HAP-1 (cell line): Measurements from ENCODE around the gene VRK1.

ENCODE experiments used
- DNase-seq, 2 experiments: peaks; one replicate each; pipeline ENCODE4 v3.0.0-alpha.2; 2016 to 2020; ENCODE audit warnings: low spot score in 2 of 2
- H3K27me3 ChIP-seq: fragments of 250-450 bp; sonication (Bioruptor Pico); 2 replicates; pipeline ENCODE4 v1.5.1; 2020; ENCODE audit warnings: low read depth, mild to moderate bottlenecking, moderate library complexity
- H3K36me3 ChIP-seq: fragments of 250-450 bp; sonication (Bioruptor Pico); replicated peaks from 2 replicates; pipeline ENCODE4 v1.5.1; 2020; ENCODE audit warnings: mild to moderate bottlenecking
- H3K4me1 ChIP-seq: fragments of 250-450 bp; sonication (Bioruptor Pico); 2 replicates; pipeline ENCODE4 v1.5.1; 2020; ENCODE audit warnings: mild to moderate bottlenecking
- H3K4me3 ChIP-seq: fragments of 250-450 bp; sonication (Bioruptor Pico); 2 replicates; pipeline ENCODE4 v1.5.1; 2020; ENCODE audit warnings: mild to moderate bottlenecking, moderate library complexity
- H3K9me3 ChIP-seq: fragments of 250-450 bp; sonication (Bioruptor Pico); 2 replicates; pipeline ENCODE4 v1.5.1; 2020; ENCODE audit warnings: mild to moderate bottlenecking, moderate library complexity
- in situ Hi-C: fragments of 300-500 bp; cut with MboI; formaldehyde crosslinking; loops from 3 replicates; pipeline ENCODE4 v1.14.3; 2020; ENCODE audit warnings: low sequenced_read_pairs, inconsistent platforms, mixed read lengths

The VRK1 gene

DNA sequence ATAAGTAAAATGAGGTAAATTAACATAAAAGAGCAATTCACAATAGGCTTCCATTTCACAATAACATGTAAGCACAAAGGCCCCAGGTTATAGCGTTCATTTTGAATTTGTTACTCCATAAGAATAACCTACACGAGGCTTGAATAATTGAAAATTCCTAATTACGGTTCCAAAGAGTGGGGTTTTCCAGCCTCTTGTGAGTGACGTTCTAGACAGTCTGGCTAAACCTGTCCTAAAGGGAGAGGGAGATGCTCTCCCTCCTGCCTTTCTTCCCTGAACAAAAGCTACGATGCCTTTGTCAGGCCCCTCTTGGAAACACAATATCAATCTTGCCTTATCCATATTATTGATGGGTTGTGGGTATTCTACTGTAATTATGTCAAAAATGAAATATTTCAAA lies 24.3 kb upstream of the VRK1 start:
- no peaks in the 10 kb centered on the region for H3K9me3 ChIP-seq
- DNase-seq = peak; percentile 33 to 62
- in situ Hi-C loops = no loop called here
- peaks cover 13% of the 10 kb centered on the region for H3K4me1 ChIP-seq
- no peaks in the 10 kb centered on the region for H3K36me3 ChIP-seq
- no peak overlapping the region for H3K4me3 ChIP-seq
- peaks cover 4% of the 10 kb centered on the region; the same call in 1 of the 2 replicates for H3K27me3 ChIP-seq

- peaks cover 13% of the 10 kb centered on the region for H3K4me1 ChIP-seq
- H3K9me3 ChIP-seq = no peaks in the 10 kb centered on the region
- H3K4me3 ChIP-seq = no peak overlapping the region
- in situ Hi-C loops = no loop called here
- no peak for DNase-seq
- H3K27me3 ChIP-seq = no peaks in the 10 kb centered on the region
- H3K36me3 ChIP-seq = no peaks in the 10 kb centered on the region
These were observed 20.4 kb upstream of the VRK1 start for GRCh38 chr14:96776791-96777190.

- 0 out of 2 replicates have a peak, but pooled peaks cover 3% of the 10 kb centered on the region for H3K27me3 ChIP-seq
- no peaks in the 10 kb centered on the region for H3K4me1 ChIP-seq
- no peak for DNase-seq
- H3K9me3 ChIP-seq = no peaks in the 10 kb centered on the region
- H3K36me3 ChIP-seq = no peaks in the 10 kb centered on the region
- in situ Hi-C loops = no loop called here
- no peak overlapping the region for H3K4me3 ChIP-seq
These were observed 16.7 kb upstream of the VRK1 start for GRCh38 chr14:96780500-96780899.

DNA sequence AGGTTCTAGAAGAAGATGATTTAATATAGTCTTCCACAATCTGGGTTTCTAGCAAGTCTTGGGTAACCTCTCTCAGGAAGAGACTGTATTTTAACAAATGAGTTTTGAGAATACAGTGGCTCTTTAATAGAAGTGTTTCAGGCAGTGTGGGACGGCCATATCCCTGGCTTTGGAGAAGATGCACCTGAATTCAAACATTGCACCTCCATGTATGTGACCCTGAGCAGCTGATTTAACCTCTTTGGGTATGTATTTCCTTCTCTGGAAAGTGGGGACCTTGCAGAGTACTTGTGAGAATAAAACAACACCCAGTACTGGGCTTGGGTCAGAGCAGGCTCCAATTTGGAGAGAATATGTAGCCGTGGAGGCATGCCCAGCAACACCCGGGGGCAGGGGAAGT lies 15.8 kb upstream of the VRK1 start:
- DNase-seq = no peak
- no peaks in the 10 kb centered on the region for H3K4me1 ChIP-seq
- in situ Hi-C loops = no loop called here
- no peak overlapping the region for H3K4me3 ChIP-seq
- H3K36me3 ChIP-seq = no peaks in the 10 kb centered on the region
- H3K9me3 ChIP-seq = no peaks in the 10 kb centered on the region
- H3K27me3 ChIP-seq = 0 out of 2 replicates have a peak, but pooled peaks cover 3% of the 10 kb centered on the region

DNA sequence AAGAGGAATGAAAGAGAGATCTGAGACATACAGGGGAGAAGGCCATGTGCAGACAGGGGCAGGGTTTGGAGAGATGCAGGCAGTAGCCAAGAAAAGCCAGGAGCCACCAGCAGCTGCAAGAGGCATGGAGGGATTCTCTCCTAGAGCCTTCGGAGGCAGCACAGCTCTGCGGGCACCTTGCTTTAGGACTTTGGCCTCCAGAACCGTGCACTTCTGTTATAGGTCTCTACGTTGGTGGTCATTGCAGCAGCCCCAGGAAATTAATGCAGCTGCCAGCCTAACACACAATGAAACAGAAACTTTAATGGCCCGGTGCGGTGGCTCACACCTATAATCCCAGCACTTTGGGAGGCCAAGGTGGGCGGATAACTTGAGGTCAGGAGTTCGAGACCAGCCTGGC lies 14.7 kb upstream of the VRK1 start:
- Histone ChIP-seq H3K4me3 (no peak overlapping the region), H3K27me3 (0 out of 2 replicates have a peak, but pooled peaks cover 3% of the 10 kb centered on the region), H3K36me3 (no peaks in the 10 kb centered on the region), H3K4me1 (no peaks in the 10 kb centered on the region), H3K9me3 (no peaks in the 10 kb centered on the region)
- in situ Hi-C loops = no loop called here
- no peak for DNase-seq

- H3K36me3 ChIP-seq = no peaks in the 10 kb centered on the region
- H3K4me1 ChIP-seq = no peaks in the 10 kb centered on the region
- DNase-seq = no peak
- in situ Hi-C loops = no loop called here
- H3K27me3 ChIP-seq = 0 out of 2 replicates have a peak, but pooled peaks cover 3% of the 10 kb centered on the region
- H3K9me3 ChIP-seq = no peaks in the 10 kb centered on the region
- no peak overlapping the region for H3K4me3 ChIP-seq
These were observed 13.9 kb upstream of the VRK1 start for GRCh38 chr14:96783043-96783914.

DNA sequence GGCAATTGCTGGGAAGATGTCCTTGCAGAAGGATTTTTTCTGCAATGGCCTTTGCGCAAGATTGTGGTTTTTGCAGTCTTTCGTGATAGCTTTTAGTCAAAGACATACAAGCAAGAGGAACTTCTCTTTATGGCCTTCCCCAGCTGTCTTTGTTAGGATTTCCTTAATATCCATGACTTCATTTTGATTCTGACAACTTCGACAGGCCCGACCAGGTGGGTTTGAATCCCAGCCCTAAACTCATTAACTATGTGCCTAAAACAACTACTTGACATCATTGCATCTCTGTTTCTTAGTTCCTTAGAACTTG lies 13.3 kb upstream of the VRK1 start:
- no peaks in the 10 kb centered on the region for H3K36me3 ChIP-seq
- H3K4me3 ChIP-seq = no peak overlapping the region
- in situ Hi-C loops = no loop called here
- no peaks in the 10 kb centered on the region for H3K9me3 ChIP-seq
- no peak for DNase-seq
- 0 out of 2 replicates have a peak, but pooled peaks cover 3% of the 10 kb centered on the region for H3K27me3 ChIP-seq
- H3K4me1 ChIP-seq = no peaks in the 10 kb centered on the region

GRCh38 chr14:96790186-96790585 lies 7.0 kb upstream of the VRK1 start:
- peaks cover 2% of the 10 kb centered on the region; the same call in 1 of the 2 replicates for H3K27me3 ChIP-seq
- H3K4me1 ChIP-seq = no peaks in the 10 kb centered on the region
- no peak for DNase-seq
- H3K4me3 ChIP-seq = no peak overlapping the region
- no peaks in the 10 kb centered on the region for H3K9me3 ChIP-seq
- H3K36me3 ChIP-seq = no peaks in the 10 kb centered on the region
- in situ Hi-C loops = no loop called here

- no peak for DNase-seq
- H3K27me3 ChIP-seq = peaks cover 2% of the 10 kb centered on the region; the same call in 1 of the 2 replicates
- H3K36me3 ChIP-seq = no peaks in the 10 kb centered on the region
- H3K9me3 ChIP-seq = no peaks in the 10 kb centered on the region
- in situ Hi-C loops = no loop called here
- H3K4me3 ChIP-seq = no peak overlapping the region
- H3K4me1 ChIP-seq = no peaks in the 10 kb centered on the region
These were observed 6.5 kb upstream of the VRK1 start for GRCh38 chr14:96790706-96791105.

DNA sequence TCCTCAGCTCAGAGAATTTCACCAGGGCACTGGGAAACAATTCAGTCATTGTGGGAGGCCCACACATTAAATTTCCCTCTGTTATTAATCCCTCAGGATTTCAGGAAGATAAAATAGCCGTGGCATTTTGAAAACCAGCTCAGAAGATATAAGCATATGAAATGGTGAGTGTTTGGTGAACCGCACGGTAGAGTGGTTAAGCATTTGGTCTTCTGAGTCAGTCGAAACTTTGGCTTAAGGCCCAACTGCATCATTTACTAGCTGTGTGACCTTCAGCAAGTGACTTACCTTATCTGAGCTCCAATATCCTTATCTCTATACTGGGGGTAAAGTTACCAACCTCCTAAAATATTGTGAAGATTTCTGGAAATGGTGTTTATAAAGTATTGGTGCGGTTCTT lies 5.2 kb upstream of the VRK1 start:
- H3K4me1 ChIP-seq = 0 out of 2 replicates have a peak, but pooled peaks cover 2% of the 10 kb centered on the region
- no peak overlapping the region for H3K4me3 ChIP-seq
- H3K36me3 ChIP-seq = no peaks in the 10 kb centered on the region
- peaks cover 2% of the 10 kb centered on the region; the same call in 1 of the 2 replicates for H3K27me3 ChIP-seq
- in situ Hi-C loops = no loop called here
- DNase-seq = no peak
- H3K9me3 ChIP-seq = no peaks in the 10 kb centered on the region

- Histone ChIP-seq H3K27me3 (peaks cover 2% of the 10 kb centered on the region; the same call in 1 of the 2 replicates), H3K4me1 (0 out of 2 replicates have a peak, but pooled peaks cover 2% of the 10 kb centered on the region), H3K4me3 (no peak overlapping the region), H3K9me3 (no peaks in the 10 kb centered on the region), H3K36me3 (no peaks in the 10 kb centered on the region)
- in situ Hi-C loops = no loop called here
- DNase-seq = no peak
These were observed 4.6 kb upstream of the VRK1 start for GRCh38 chr14:96792591-96792990.

GRCh38 chr14:96793547-96793946 lies 3.6 kb upstream of the VRK1 start:
- Histone ChIP-seq H3K27me3 (peaks cover 2% of the 10 kb centered on the region; the same call in 1 of the 2 replicates), H3K9me3 (no peaks in the 10 kb centered on the region), H3K4me1 (peaks cover 3% of the 10 kb centered on the region), H3K4me3 (no peak overlapping the region), H3K36me3 (no peaks in the 10 kb centered on the region)
- DNase-seq = no peak
- in situ Hi-C loops = no loop called here

DNA sequence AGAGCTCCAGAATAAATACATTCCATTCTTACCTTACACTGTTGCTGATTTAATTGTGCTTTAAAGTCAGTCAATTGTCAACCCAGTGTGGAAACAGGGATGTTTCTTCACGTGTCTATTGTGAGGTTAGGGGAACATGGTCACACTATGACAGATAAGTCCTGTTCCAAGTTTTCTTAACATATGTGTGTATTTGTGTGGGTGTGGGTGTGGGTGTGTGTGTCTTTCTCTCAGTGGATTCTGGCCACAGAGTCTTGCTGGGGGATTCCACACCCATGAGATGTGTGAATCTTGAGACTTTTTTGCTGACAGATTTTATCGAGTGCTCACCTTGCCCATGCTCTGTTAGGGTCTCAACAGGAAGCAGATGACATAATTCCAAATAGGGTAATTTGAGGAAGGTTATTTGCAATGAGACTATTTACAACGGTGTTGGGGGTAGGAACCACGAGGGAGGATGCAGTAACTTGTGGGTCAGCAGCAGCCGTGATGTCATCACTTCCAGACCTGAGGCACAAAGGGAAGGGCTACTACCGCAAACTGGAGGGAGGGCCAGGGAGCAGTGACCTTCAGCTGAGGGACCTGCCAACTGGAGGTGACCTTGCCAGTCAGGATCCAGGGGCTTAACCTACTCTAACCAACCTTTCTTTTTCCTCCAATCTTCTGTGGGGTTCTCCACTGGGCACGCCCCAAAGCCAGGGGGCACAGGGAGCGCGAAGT lies 1.9 kb upstream of the VRK1 start:
- DNase-seq = no peak
- Histone ChIP-seq H3K4me3 (no peak overlapping the region), H3K4me1 (peaks cover 17% of the 10 kb centered on the region), H3K27me3 (no peaks in the 10 kb centered on the region), H3K36me3 (no peaks in the 10 kb centered on the region), H3K9me3 (no peaks in the 10 kb centered on the region)
- in situ Hi-C loops = no loop called here
